HG03460 (cell line): Measurements from ENCODE around the gene SMAD6.
"Not testable (repeated sequence)": the region's sequence is repeated elsewhere in the genome, so short reads cannot be mapped to it uniquely, and the experiment has no call there.

Experiments
- ATAC-seq: cut with Tn5 transposase; IDR thresholded peaks from one replicate; pipeline ENCODE4 v1.9.1; 2021; ENCODE audit not compliant: unreplicated experiment

SMAD6 gene

GRCh38 chr15:66674756-66675155 lies 27.3 kb upstream of the SMAD6 start:
- no peak for ATAC-seq

- ATAC-seq = no peak
Observed at GRCh38 chr15:66675446-66675845, 26.6 kb upstream of the SMAD6 start.

DNA sequence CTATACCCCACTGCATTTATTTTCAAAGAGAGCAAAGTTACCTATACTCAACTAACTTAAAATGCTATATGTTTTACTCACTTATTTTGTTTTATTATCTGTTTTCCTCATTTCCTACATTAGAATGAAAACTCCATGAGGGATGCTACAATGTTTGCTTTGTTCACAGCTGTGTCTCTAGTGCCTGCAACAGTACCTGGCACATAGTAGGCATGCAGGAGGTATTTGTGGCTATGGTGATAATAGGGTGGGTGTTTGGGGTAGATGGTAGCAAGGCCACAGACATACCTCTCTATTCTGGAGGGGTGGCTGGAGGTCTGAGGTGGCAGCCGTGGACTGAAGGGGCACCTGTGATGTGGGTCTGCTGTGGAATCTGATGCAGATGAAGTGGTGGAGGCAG lies 24.7 kb upstream of the SMAD6 start:
- no peak for ATAC-seq

GRCh38 chr15:66679061-66679656 lies 22.9 kb upstream of the SMAD6 start:
- no peak for ATAC-seq

- ATAC-seq = no peak
Observed at GRCh38 chr15:66679657-66680108, 22.4 kb upstream of the SMAD6 start.

- ATAC-seq = no peak
Observed at GRCh38 chr15:66680502-66680901, 21.5 kb upstream of the SMAD6 start.

- no peak for ATAC-seq
Observed at GRCh38 chr15:66681395-66681794, 20.6 kb upstream of the SMAD6 start.

GRCh38 chr15:66682246-66682645 lies 19.8 kb upstream of the SMAD6 start:
- no peak for ATAC-seq

DNA sequence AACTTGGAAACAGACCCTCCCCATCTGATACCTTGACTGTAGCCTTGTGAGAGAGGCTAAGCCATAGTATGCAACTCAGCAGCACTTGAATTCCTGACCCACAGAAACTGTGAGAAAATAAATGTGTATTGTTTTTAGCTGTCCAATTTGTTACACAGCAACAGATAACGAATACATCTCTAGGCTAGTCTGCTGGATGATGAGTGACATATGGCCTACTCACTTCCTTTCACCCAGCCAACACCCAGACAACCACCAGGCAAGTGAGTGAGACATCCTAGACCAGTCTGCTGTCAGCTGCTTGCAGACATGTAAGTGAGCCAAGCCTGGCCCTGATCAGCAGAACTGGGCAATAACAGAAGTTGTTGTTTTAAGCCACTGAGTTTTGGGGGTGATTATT lies 19.2 kb upstream of the SMAD6 start:
- ATAC-seq = no peak

DNA sequence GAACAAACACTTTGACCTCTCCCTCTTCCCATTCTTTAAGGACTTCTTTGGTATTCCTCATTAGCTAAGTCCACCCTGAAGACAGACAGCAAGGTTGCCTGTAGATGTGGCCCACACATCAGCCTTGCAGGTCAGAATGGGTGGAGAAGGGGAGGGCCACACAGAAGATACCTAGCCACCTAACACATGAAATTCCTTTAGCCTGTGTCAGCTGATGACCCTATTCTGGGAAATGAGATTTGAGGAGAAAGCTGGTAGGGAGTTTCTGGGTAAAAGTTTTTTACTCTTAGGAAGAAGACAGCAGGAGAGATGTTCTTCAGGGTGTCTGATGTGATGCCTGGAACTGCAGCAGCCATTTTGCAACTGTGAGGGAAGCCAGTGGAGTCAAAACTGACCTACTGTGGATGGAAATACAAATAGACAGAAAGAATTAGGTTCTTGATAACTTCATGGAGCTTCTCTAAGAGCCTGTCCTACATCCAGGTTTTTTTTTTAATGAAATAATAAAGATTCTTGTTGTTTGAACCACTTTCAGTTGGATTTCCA lies 17.8 kb upstream of the SMAD6 start:
- ATAC-seq = no peak

- ATAC-seq = no peak
Observed at GRCh38 chr15:66685638-66686150, 16.3 kb upstream of the SMAD6 start.

DNA sequence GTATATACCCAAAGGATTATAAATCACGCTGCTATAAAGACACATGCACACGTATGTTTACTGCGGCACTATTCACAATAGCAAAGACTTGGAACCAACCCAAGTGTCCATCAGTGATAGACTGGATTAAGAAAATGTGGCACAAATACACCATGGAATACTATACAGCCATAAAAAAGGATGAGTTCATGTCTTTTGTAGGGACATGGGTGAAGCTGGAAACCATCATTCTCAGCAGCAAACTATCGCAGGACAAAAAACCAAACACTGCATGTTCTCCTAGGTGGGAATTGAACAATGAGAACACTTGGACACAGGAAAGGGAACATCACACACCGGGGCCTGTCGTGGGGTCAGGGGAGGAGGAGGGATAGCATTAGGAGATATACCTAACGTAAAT lies 11.1 kb upstream of the SMAD6 start:
- ATAC-seq = not testable (repeated sequence)

DNA sequence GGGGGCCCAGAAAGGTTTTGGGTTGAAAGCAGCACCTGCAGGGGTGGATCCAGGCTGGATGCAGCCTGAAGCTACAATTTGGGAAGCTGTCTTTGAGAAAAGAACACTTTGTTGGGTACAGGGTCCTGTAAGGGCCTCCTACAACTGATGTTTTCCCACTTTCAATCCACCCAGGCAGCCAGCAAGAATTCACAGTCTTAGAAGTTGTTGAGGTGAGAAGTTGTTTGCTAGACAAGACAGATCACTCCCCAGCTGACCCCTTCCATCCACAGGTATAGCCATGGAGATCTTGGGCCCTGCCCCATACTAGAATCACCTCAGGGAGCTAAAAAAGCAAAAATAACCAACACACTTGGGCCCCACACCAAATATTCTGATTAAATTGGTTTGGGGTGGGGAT lies 10.3 kb upstream of the SMAD6 start:
- ATAC-seq = no peak

- no peak for ATAC-seq
Observed at GRCh38 chr15:66692391-66692790, 9.6 kb upstream of the SMAD6 start.

- no peak for ATAC-seq
Observed at GRCh38 chr15:66692808-66693596, 9.0 kb upstream of the SMAD6 start.

DNA sequence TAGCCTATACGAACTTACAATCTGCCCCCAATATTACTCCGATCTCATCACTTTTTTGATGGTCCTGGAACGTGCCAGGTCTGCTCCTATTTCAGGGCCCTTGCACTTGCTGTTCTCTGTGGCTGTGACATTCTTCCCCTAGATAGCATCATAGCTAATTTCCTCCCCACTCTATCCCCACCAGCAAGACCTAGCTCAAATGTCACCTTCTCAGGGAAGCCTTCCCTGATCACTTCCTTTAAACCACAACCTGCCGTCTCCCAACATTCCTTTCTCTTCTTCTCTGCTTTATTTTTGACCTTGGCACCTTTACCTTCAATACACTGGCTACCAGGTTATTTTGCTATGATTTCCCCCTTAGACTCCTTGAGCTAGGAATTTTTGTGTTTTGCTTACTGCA lies 5.3 kb upstream of the SMAD6 start:
- ATAC-seq = no peak

DNA sequence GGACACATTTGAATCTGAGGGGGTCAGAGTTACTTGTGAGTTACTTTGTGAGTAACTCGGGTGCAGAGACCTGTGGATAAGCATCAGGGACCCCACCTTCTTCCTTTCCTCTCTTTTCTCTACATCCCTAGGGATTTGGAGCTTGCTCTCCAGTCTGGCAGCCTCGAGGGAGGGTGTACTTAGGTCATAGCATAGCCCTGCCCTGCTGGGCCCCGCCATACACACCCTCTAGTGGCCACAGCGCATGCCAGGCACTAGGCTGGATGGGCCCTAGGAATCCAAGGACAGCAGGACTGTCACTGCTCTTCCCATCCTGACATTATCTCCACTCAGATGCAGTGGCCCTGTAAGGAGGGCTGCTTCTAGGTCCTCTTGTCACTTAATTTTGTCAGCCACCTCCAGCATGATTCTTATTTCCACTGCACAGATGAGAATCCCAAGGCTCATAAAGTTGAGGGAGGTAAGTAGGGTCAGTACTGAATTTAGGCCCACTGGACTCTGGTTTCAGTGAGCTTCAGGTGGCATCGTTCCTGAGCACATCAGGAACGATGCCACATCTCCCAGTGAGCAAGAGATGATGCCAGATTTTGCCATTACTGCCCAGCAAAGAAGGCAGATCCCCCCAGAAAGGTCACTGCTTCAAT lies 3.6 kb upstream of the SMAD6 start:
- no peak for ATAC-seq

GRCh38 chr15:66698971-66699370 lies 3.1 kb upstream of the SMAD6 start:
- ATAC-seq = no peak

- no peak for ATAC-seq
Observed at GRCh38 chr15:66700412-66700801, 1.6 kb upstream of the SMAD6 start.

- ATAC-seq = peak; percentile 56
Observed at GRCh38 chr15:66700802-66701421, 1.1 kb upstream of the SMAD6 start.

- ATAC-seq = peak; percentile 2
Observed at GRCh38 chr15:66701422-66702034, 508 bp upstream of the SMAD6 start.
